Measurements from ENCODE around the gene PLA2R1.
A peak's percentile ranks its signal among the peaks of the same experiment; 100 is the strongest.

Gene PLA2R1

DNA sequence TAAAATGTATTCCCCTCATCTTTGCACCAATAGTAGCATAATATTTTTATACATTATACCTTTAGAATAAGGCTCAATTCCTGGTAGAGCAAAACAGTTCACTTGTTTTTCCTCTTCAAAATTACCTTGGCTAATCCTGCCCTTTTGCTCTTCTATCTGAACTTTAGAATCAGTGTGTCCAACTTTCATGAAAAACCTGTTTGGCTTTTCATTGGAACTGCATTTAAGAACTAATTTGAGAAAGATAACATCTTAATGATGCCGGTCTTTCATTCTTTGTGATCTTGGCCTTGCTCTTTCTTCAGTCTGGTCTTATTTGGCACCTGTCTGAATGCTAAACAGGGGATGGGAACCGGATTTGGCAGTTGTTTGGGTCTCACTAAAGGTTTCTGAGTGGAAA, 151.5 kb downstream of the PLA2R1 start:
- FAIRE-seq (no peak), DNase-seq (ENCODE audit: insufficient read length) (no peak)
- TF ChIP-seq POLR2AphosphoS5 (IDR thresholded peaks at IDR 0.05; ENCODE audit: low read depth, low read length), result no peak
- no peak for TF ChIP-seq POLR2A (IDR thresholded peaks at IDR 0.05; ENCODE audit: low read depth, low read length)
- no peak for TF ChIP-seq TAF1 (IDR thresholded peaks at IDR 0.05; ENCODE audit: borderline replicate concordance, low read depth, low read length)

DNA sequence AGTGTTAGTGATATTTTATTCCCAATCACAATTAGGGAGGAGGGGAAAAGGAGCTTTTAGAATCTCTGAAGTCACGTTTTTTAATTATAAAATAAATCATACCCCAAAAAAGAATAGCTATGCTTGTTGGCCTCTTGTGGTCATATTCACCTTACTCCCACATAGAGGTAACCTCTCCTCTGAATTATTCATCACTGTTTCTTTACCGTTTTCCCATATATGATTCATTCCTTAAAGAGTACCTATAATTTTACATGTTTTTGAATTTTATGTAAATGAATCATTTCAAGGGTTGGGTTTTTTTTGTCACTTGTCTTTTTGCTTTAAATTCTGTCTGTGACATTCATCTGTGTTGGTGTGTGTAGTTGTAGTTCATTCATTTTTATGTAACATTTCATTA, 153.8 kb downstream of the PLA2R1 start:
- DNase-seq (ENCODE audit: insufficient read length) (no peak), FAIRE-seq (no peak)
- TF ChIP-seq TAF1 (IDR thresholded peaks at IDR 0.05; ENCODE audit: borderline replicate concordance, low read depth, low read length), result no peak
- no peak for TF ChIP-seq POLR2A (IDR thresholded peaks at IDR 0.05; ENCODE audit: low read depth, low read length)
- TF ChIP-seq POLR2AphosphoS5 (IDR thresholded peaks at IDR 0.05; ENCODE audit: low read depth, low read length), result no peak

DNA sequence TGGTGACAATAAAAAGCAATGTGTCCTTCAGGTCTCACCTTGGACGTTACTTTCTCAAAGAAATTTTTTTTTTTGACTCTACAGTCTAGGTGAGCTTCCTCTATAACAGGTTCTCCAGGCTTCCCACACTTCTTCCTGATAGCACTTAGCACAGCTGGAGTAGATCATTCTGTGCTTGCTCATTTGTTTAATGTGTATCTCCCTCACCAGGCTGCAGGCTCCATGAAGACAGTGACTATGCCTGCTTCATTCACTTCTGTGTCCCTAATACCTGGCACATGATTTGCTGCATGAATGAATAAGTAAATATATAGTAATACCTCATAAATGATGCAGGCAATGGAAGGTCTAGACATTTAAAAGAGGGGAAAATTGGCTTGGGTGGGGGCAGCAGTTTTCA, 154.5 kb downstream of the PLA2R1 start:
- no peak for TF ChIP-seq POLR2A (IDR thresholded peaks at IDR 0.05; ENCODE audit: low read depth, low read length)
- no peak for TF ChIP-seq POLR2AphosphoS5 (IDR thresholded peaks at IDR 0.05; ENCODE audit: low read depth, low read length)
- TF ChIP-seq TAF1 (IDR thresholded peaks at IDR 0.05; ENCODE audit: borderline replicate concordance, low read depth, low read length), result no peak
- FAIRE-seq (no peak), DNase-seq (ENCODE audit: insufficient read length) (no peak)

DNA sequence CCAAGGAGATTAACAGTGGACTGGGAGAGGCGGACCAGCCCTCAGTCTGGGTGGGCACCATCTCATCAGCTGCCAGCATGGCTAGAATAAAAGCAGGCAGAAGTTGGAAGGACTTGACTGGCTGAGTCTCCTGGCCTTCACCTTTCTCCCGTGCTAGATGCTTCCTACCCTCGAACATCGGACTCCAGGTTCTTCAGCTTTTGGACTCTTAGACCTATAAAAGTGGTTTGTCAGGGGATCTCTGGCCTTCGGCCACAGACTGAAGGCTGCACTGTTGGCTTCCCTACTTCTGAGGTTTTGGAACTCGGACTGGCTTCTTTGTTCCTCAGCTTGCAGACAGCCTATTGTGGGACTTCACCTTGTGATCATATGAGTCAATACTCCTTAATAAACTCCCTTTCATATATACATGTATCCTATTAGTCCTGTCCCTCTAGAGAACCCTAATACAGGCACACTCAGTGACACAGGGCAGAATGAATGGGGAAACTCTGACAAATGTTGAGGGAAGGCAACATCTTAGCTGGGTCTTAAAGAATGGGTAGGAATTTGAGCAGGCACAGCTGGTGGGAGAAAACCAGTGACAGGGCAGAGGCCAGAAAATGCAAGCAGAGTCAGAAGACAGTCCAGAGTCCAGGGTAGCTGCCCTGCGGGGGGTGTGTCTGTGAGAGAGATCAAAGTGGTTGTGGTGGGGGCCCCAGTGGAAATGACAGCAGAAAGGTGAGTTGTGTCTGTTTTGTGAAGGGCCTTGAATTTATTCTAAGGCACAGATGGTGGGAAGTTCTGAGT, 156.3 kb downstream of the PLA2R1 start:
- no peak for DNase-seq (ENCODE audit: insufficient read length)
- FAIRE-seq, result peak; percentile 46
- TF ChIP-seq POLR2A (IDR thresholded peaks at IDR 0.05; ENCODE audit: low read depth, low read length) (no peak), POLR2AphosphoS5 (IDR thresholded peaks at IDR 0.05; ENCODE audit: low read depth, low read length) (no peak), TAF1 (IDR thresholded peaks at IDR 0.05; ENCODE audit: borderline replicate concordance, low read depth, low read length) (no peak)

DNA sequence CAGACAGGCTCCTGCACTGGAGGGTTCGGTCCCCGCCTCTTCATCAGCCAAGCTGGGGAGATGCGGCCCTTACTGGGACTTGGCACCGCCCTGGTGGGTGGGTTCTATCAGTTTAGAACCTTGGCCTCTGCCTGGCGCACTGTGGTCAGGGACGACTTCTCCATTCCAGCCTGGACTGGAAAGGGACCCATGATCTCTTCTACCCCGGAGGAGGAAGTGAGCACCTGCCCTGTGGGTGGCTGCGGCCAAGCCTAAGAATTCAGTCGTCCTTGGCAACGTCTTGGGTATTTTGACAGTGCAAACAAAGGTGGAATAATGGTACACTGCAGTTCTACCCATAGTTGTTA, 157.5 kb downstream of the PLA2R1 start:
- TF ChIP-seq TAF1 (IDR thresholded peaks at IDR 0.05; ENCODE audit: borderline replicate concordance, low read depth, low read length) (no peak), POLR2AphosphoS5 (IDR thresholded peaks at IDR 0.05; ENCODE audit: low read depth, low read length) (no peak), POLR2A (IDR thresholded peaks at IDR 0.05; ENCODE audit: low read depth, low read length) (no peak)
- no peak for DNase-seq (ENCODE audit: insufficient read length)
- no peak for FAIRE-seq

DNA sequence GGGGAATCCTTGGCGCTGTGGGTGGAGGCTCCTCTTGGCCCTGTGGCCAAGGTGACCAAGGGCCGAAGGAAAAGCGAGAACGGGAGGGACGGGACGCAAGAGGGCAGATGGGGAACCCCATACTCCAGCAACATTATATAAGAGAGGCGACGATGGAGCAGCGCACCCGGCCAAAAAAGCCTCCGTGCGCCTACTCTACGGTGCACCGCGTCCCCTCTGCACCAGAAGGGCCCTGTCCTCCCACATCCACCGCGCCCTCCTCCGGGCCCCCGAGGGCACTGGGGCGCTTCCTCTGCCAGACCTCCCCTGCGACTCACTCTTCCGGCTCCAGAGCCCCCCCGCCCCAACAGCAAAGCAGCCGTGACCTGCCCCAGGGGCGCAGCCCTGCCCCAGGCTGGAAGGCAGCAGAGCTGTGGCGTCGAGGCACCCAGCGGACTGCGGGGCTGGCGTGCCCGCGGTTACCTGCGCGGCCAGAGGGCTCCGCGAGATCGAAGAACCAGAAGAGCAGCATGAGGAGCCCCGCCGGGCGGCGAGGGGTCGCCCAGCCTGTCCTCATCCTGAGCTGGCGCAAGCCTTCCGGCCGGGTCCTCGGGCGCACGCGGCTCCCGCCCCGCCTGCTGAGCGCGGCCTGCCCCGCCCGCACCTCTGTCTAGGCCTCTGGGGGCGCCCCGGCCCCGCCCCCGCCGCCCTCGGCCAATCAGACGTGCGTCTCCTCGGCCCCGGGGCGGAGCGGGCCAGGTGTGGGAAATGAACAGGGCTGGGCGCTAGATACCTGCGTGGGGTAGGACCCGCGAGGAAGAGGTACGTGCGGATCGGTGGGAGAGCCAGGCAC, 158.1 kb downstream of the PLA2R1 start, which contains the start of gene LY75:
LY75 (minus strand) TSS at position 630 of the 832 bp plus-strand sequence.
- DNase-seq (ENCODE audit: insufficient read length) (peak; percentile 89), FAIRE-seq (peak; percentile 94)
- peak; percentile 25; the same call in 1 of the 2 replicates for TF ChIP-seq TAF1 (IDR thresholded peaks at IDR 0.05; ENCODE audit: borderline replicate concordance, low read depth, low read length)
- TF ChIP-seq POLR2A (IDR thresholded peaks at IDR 0.05; ENCODE audit: low read depth, low read length), result peak; percentile 80
- TF ChIP-seq POLR2AphosphoS5 (IDR thresholded peaks at IDR 0.05; ENCODE audit: low read depth, low read length), result peak; percentile 69; the same call in 1 of the 2 replicates

DNA sequence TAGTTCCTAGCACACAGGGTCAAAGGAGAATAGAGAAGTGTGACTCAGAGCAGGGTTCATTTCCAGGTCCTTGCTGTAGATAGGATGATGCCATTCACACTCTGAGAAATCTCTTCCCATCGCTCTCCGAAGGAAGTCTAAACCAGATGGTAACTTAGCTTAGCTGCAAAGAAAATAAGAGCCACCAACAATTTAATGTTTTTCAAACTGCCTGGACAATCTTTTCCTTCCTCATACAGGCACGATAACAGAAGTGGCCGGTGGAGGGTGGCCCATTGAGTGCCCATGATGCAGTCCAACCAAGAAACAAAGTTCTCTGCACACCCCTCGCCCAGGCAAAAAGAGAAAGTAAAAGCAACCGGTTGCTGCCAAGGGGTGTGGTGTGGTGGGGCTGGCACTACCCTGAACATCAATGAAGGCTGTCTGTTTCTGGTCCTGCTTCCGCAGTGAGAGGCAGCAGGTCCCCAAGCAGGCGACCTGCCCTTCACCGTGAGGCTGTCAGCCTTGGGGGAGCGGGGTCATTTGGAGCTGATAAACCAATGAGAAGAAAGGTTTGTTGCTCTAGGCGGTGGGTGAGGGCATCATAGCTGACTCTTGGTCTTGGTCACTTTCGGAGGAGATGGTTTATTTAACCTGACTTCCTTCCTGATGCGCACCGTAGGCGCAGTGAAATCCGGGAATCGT, 158.8 kb downstream of the PLA2R1 start:
- DNase-seq (ENCODE audit: insufficient read length) (peak; percentile 23), FAIRE-seq (no peak)
- TF ChIP-seq POLR2AphosphoS5 (IDR thresholded peaks at IDR 0.05; ENCODE audit: low read depth, low read length) (peak; percentile 85), TAF1 (IDR thresholded peaks at IDR 0.05; ENCODE audit: borderline replicate concordance, low read depth, low read length) (no peak; the same call in 1 of the 2 replicates), POLR2A (IDR thresholded peaks at IDR 0.05; ENCODE audit: low read depth, low read length) (peak; percentile 69)

DNA sequence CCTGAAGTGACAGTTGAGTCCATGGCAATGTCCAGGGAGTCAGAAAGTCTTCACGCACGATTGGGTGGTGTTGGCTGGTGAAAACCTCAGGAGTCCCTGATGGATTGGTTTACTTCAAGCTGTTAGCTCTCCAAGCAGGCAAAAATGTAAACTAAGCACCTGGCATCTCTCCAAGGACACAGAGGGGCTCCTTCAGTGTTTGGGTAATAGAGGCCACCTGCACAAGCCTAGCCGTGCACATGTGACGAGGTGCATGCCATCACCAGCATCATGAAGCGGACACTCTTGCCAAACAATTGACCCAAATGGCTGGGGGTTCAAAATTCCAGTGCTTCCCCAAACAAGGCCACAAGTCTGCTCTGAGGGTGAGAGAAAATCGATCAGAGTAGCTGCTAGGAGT, 159.7 kb downstream of the PLA2R1 start:
- TF ChIP-seq POLR2A (IDR thresholded peaks at IDR 0.05; ENCODE audit: low read depth, low read length), result peak; percentile 59
- TF ChIP-seq POLR2AphosphoS5 (IDR thresholded peaks at IDR 0.05; ENCODE audit: low read depth, low read length), result peak; percentile 70; the same call in 1 of the 2 replicates
- no peak for TF ChIP-seq TAF1 (IDR thresholded peaks at IDR 0.05; ENCODE audit: borderline replicate concordance, low read depth, low read length)
- DNase-seq (ENCODE audit: insufficient read length) (no peak), FAIRE-seq (peak; percentile 75)

DNA sequence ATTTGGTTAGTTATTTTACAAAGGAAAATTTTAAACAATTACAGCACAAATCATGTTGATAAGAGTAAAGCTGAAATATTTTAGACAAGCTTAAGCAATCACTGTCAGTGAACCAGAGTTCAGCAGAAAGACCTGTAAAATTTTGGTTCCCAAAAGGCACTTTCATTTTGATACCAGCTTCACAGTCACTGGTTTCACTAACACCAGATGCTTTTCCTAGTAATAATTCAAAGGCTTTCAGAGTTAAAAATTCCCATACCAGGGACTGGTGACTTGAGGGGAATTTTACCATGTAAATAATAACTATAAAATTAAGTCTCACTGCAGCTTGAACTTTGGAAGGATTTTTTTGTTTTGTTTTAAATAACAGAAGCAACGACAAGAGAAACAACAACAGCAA, 162.1 kb downstream of the PLA2R1 start:
- no peak for DNase-seq (ENCODE audit: insufficient read length)
- peak; percentile 83 for FAIRE-seq
- TF ChIP-seq POLR2A (IDR thresholded peaks at IDR 0.05; ENCODE audit: low read depth, low read length) (no peak), TAF1 (IDR thresholded peaks at IDR 0.05; ENCODE audit: borderline replicate concordance, low read depth, low read length) (no peak)

DNA sequence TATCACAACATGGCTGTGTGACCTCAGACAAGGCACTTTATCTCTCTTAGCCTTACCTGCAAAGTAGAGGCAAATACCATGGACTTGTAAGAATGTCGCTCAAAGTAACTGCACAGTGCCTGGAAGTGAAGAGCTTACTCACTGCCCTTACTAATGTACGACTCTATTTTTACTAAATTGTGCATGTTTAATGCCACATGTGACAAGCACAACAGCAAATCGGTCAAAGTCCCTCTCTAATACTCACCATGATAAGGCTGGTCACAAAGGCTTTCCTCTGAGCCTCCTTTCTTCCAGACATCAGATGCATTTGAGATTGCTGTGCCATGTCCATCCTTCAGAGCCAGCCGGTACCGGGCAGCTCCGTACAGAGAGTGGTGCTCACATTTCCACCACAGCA, 164.0 kb downstream of the PLA2R1 start:
- DNase-seq (ENCODE audit: insufficient read length) (no peak), FAIRE-seq (peak; percentile 56)
- peak; percentile 18; the same call in 1 of the 2 replicates for TF ChIP-seq POLR2A (IDR thresholded peaks at IDR 0.05; ENCODE audit: low read depth, low read length)
- TF ChIP-seq POLR2AphosphoS5 (IDR thresholded peaks at IDR 0.05; ENCODE audit: low read depth, low read length), result no peak

DNA sequence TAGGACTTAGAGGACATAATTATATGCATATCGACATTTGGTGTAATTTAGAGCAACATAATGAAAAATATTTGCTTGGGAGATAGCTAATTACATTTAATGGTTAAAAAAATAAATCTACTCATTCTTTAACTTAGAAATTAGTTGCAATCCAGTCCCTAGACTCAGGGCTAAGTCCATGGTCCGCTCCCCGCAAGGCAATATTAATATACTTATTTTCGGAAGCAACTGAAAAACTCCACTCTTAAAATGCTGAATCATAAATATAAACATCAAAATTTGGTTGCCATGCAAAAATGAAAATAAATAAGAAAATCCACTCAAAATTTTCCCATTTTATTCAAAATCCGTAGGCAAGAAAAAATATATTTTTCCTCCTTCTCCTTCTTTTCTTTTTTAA, 164.7 kb downstream of the PLA2R1 start:
- DNase-seq (ENCODE audit: insufficient read length) (no peak), FAIRE-seq (no peak)
- TF ChIP-seq POLR2AphosphoS5 (IDR thresholded peaks at IDR 0.05; ENCODE audit: low read depth, low read length) (no peak), TAF1 (IDR thresholded peaks at IDR 0.05; ENCODE audit: borderline replicate concordance, low read depth, low read length) (no peak)

All from GM12892 (cell line).